HG03442 (cell line): ENCODE measurements around the gene ADAMTSL5.
"Not testable (repeated sequence)": the region's sequence is repeated elsewhere in the genome, so short reads cannot be mapped to it uniquely, and the experiment has no call there.

Source experiments
- ATAC-seq: cut with Tn5 transposase; IDR thresholded peaks from one replicate; pipeline ENCODE4 v1.9.1; 2021; ENCODE audit warnings: mild to moderate bottlenecking, moderate library complexity; ENCODE audit not compliant: unreplicated experiment

The ADAMTSL5 gene

DNA sequence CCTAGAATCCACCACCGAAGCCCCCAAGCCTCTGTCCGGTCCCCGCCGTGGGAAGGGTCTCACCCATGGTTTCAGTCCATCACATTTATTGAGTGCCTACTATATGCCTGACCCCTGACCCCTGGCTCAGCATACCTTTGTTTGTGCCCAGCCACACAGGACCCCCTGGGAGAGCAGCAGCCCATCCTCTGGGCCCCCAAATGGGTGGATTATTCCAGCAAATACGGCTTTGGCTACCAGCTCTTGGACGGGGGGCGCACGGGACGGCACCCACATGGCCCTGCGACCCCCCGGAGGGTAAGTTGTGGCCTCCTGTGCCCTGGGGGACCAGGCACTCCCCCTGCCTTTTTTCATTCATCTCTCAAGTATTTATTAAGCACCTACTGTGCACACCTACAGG, 18.8 kb upstream of the ADAMTSL5 start:
- ATAC-seq: no peak

- not testable (repeated sequence) for ATAC-seq
These were observed 18.0 kb upstream of the ADAMTSL5 start for GRCh38 chr19:1530856-1531255.

- no peak for ATAC-seq
These were observed 16.6 kb upstream of the ADAMTSL5 start for GRCh38 chr19:1529430-1529816.

DNA sequence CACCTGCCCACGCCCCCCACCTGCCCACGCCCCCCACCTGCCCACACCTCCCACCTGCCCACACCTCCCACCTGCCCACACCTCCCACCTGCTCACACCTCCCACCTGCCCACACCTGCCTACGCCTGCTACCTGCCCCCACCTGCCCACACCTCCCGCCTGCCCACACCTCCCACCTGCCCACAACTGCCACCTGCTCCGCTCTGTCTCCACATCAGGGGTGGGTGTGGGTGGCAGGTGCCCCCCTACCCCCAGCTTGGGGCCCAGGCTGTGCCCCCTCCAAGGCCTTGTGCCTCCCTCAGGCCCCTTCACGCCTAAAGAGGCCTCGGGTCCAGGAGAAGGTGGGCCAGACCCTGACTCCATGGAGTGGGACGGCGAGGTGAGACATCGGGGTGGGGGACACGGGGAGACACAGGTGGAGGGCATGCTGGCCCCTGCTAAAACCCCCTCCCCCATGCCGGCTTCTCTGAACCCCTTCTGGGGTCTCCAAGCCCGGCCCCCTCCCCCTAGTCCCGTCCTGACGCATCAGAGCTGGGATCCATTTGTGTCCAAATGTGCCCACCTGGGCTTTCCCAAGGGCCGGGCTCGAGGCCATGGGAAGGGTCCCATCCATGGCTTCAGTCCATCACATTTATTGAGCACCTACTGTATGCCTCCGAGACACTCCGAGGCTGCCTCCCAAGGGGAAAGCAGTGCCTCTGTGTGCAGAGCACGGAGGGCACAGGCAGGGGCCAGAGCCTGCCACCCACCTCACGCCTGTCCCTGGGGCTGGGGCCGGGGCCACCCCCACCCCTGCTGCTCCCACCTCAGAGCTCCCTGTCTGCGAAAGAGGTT, 16.0 kb upstream of the ADAMTSL5 start:
- no peak for ATAC-seq

DNA sequence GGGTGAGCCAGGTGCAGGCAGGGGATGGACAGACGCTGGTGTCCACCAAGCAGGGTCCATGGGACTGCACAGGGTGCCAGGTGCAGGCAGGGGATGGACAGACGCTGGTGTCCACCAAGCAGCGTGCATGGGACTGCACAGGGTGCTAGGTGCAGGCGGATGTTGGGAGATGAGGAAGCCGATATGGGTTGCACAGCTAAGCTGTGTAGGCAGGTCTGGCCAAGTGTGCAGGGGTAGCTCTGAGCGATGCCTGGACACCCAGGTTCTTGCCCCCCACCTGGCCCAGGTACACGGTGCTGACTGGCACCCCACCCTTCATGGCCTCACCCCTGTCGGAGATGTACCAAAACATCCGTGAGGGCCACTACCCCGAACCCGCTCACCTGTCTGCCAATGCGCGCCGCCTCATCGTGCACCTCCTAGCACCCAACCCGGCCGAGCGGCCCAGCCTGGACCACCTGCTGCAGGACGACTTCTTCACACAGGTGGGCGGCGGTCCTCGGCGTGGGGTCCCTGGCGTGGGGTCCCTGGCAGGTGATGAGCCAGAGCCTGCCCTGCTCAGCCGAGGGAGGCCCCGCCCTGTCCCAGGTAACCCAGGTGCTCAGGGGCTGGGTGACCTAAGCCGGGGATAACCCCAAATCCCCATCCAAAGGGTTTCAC, 15.0 kb upstream of the ADAMTSL5 start:
- no peak for ATAC-seq

DNA sequence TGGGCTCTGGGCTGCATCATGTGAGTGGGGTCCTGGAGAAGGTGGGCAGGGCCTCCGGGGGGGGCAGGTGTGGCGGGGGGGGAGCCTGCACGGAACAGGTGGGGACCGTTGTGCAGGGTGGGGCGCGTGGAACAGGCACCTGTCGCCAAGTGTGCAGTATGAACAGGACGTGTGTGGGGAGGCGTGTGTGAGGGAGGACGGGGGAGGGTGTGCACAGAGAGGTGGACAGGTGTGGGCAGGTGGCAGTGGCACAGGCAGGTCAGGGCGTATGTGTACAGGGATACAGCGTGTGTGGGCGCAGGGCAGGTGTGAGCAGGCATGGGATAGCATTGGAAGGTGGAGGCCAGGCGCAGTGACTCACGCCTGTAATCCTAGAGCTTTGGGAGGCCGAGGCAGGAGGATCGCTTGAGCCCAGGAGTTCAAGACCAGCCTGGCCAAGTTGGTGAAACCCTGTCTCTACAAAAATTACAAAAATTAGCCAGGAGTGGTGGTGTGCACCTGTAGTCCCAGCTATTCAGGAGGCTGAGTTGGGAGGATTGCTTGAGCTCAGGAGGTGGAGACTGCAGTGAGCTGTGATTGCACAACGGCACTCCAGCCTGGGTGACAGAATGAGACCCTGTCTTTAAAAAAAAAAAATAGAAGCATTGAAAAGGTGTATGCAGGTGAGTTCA, 14.3 kb upstream of the ADAMTSL5 start:
- ATAC-seq: no peak

DNA sequence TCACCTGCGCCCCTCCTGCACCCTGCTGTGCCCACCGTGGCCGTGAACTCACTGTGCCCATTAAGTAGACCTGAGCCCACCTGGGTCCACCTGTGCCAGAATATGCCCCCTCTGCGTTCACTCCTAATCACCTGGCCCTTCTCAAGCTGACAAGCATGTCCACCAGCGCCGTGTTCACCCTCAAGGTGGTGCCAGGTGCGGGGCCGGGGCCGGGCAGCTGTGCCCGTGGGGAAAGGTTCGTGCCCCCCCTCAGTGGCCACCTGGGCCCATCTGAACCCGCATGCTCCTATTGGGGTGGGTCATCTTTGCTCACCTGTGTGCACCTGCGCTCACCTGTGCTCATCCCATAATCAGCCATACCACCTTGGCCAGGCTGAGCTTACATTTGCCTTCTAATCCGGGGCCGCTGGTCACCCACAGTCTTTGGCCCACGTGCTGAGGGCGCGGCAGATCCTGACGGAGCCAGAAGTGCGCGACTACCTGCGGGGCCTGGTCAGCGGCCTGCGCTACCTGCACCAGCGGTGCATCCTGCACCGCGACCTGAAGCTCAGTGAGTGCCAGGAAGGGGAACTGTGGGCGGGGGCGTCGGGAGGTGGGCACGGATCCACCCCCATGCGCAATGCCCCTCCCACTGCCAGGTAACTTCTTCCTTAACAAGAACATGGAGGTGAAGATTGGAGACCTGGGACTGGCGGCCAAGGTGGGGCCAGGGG, 13.4 kb upstream of the ADAMTSL5 start:
- no peak for ATAC-seq

- ATAC-seq: no peak
These were observed 12.5 kb upstream of the ADAMTSL5 start for GRCh38 chr19:1525343-1525742.

GRCh38 chr19:1524972-1525325, 12.1 kb upstream of the ADAMTSL5 start:
- ATAC-seq: no peak

- ATAC-seq: no peak
These were observed 11.6 kb upstream of the ADAMTSL5 start for GRCh38 chr19:1524287-1524971.

DNA sequence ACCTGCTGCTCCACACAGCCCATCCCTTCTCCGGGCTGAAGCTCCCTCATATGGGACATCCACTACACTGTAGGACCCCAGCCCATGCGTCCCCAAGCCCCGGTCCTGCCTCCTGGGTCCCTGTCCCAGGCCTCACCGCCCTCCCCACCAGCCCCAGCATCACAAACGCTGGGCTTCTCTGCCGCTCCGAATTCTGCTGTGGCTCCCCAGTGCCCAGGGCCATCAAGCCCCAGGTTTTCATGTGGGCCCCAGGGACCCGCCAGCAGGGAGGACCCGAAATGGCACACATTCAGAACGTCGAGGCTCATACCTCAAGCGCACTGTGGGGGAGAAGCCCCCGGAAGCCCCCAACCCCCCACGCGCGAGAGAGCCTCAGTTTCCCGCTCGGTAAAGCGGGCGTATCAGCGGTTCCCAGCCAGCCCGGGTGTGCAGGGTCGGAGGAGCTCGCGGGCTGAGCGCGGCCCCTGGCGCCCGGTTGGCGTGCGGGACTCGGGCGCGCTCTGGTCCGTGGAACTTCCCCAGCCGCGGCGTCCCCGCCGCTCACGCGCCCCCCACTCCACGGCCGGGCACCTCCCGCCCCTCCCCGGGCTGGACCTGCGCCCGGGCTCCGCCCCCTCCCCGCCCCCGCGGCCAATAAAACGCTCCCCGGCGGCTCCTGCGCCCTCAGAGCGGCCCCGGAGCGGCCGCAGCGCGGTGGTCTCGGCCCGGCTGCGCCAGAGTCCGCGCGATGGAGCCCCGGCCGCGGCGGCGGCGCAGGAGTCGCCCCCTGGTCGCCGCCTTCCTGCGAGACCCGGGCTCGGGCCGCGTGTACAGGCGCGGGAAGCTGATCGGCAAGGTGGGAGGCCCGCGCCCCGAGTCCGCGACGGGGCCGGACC, 10.8 kb upstream of the ADAMTSL5 start, which contains the start of gene PLK5:
Gene PLK5, plus strand, starts transcription at position 666 of the 875 bp plus-strand sequence. CDS start 2,920 bp downstream, outside the sequence.
- no peak for ATAC-seq

DNA sequence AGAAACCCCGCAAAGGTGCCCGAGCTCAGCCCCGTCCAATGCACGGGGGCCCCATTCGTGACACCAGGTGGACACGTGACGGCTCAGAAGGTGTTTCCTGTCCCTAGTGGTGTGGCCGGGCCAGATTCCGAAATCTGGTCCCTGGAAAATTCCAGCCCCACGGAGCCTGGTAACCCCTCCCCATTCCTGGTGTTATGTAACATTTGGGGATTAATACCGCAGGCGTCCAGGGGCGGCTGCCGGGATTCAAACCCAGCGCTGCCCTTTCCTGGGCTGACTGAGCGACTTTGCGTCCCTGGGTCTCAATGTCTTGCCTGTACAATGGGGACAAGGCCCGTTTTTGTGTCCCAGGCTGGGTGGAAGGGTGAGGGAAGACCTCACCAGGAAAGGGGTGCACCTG, 10.0 kb upstream of the ADAMTSL5 start:
- ATAC-seq: no peak

DNA sequence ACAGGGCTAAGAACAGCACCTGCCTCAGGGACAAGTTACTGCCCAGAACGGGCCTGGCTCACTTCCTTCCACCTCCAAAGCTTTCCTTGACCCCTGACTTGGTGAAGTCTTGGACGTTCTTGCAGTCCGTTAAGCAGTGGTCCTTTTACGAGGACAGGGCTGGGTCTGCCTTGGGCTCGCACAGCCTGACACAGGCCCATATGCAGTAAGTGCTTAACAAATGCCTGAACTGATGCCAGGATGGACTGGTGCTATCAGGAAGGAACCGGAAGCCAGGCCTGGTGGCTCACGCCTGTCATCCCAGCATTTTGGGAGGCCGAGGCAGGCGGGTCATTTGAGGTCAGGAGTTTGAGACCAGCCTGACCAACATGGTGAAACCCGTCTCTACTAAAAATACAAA, 9.2 kb upstream of the ADAMTSL5 start:
- no peak for ATAC-seq

DNA sequence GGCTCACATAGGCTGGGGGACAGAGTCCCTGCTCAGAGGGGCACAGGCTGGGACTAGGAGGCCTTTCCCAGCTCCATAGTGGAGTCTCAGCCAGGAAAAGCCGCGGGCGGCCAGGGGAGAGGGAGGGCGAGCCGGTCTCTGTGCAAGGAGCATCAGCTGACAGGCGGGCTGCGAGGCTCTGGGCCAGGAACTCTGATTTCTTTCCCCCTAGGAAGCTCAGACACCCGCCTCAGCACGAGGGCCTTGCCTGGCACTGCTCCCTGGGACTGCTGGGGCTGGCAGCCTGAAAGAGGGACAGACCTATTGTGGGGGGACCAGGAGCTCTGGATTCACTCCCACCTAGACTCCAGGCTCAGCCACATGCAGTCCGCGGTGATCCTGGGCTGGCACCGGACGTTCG, 8.8 kb upstream of the ADAMTSL5 start:
- no peak for ATAC-seq

DNA sequence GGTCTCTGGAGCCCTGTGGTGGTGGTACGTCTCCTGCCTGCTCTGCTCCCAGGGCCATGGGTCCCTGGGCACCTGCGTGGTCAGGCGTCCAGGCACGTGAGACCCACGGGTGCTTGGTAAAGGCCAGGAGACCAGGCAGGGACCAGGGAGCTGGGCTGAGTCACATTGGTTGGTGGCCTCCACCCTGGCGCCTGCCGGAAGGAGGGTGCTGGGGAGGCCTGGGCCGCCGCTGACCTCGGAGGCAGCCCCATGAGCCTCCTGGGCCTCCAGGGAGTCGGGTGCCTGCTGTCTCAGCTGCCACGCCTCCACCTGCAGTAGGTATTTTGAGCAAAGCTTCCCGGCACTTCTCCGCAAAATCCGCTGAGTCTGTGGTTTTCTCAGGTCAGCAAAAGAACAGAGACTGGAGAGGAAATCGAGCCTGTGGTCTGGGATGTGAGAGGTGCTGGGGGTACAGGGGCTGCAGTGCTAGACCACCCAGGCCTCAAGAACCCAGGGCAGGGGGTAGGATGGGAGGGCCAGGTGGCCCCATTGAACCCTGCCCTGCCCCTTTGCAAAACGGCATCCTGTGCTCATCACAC, 7.5 kb upstream of the ADAMTSL5 start:
- no peak for ATAC-seq

GRCh38 chr19:1519802-1520201, 7.0 kb upstream of the ADAMTSL5 start:
- ATAC-seq: not testable (repeated sequence)

GRCh38 chr19:1518471-1518870, 5.7 kb upstream of the ADAMTSL5 start:
- no peak for ATAC-seq

DNA sequence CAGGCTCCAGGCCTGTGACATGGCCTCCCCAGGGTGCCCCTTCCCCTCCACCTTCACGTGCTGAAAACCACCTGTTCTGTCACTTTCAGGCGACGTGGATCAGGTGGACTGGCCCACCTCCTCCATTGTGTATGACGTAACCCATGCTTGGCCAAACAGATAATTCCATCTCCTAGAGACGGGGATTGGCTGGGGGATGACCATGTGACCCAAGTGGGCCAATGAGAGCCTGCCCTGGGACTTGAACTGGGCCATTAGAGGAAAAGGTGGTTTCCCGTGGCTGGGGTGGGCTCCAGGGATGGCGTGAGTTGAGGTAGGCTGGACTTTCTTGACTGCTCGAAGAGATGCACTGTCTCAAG, 3.6 kb upstream of the ADAMTSL5 start:
- ATAC-seq: no peak

GRCh38 chr19:1514986-1515721, 2.3 kb upstream of the ADAMTSL5 start:
- ATAC-seq: no peak
